ENCODE measurements around the gene SNRPB. TPM values are rescaled to one million over a fixed set of nuclear protein-coding genes. Genes with fewer than 3 reads are reported as not detected.

Gene SNRPB
- total and polyA plus RNA-seq, 8 donors: 18.4 to 87.2 (median 48.1) TPM

DNA sequence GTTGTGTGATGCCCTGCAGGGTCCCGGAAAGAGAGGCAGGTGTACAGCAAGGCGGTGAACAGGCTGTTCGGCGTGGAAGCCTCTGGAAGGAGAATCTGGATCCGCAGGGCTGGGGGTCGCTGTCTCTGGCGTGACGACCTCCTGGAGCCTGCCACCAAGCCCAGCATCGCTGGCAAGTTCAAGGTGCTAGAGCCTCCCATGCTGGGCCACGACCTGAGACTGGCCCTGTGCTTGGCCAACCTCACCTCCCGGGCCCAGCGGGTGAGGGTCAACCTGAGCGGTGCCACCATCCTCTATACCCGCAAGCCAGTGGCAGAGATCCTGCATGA, 53.4 kb downstream of the SNRPB start:
- Histone ChIP-seq H3K36me3 (no peaks in the 10 kb centered on the region), H3K4me1 (no peaks in the 10 kb centered on the region), H3K27me3 (no peaks in the 10 kb centered on the region), H3K4me3 (no peak overlapping the region), H3K9me3 (no peaks in the 10 kb centered on the region), H3K27ac (no peak overlapping the region)
- no peak for DNase-seq
- intact Hi-C loops (cut with DNase I): no loop called here
- TF ChIP-seq, protein P1, sequence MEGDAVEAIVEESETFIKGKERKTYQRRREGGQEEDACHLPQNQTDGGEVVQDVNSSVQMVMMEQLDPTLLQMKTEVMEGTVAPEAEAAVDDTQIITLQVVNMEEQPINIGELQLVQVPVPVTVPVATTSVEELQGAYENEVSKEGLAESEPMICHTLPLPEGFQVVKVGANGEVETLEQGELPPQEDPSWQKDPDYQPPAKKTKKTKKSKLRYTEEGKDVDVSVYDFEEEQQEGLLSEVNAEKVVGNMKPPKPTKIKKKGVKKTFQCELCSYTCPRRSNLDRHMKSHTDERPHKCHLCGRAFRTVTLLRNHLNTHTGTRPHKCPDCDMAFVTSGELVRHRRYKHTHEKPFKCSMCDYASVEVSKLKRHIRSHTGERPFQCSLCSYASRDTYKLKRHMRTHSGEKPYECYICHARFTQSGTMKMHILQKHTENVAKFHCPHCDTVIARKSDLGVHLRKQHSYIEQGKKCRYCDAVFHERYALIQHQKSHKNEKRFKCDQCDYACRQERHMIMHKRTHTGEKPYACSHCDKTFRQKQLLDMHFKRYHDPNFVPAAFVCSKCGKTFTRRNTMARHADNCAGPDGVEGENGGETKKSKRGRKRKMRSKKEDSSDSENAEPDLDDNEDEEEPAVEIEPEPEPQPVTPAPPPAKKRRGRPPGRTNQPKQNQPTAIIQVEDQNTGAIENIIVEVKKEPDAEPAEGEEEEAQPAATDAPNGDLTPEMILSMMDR (IDR thresholded peaks at IDR 0.05): no peak
- WGBS, 2 donors: 71 to 79% methylated on average over 14 of the region's 14 CpGs
- no peak for ATAC-seq
- no peak for FAIRE-seq

DNA sequence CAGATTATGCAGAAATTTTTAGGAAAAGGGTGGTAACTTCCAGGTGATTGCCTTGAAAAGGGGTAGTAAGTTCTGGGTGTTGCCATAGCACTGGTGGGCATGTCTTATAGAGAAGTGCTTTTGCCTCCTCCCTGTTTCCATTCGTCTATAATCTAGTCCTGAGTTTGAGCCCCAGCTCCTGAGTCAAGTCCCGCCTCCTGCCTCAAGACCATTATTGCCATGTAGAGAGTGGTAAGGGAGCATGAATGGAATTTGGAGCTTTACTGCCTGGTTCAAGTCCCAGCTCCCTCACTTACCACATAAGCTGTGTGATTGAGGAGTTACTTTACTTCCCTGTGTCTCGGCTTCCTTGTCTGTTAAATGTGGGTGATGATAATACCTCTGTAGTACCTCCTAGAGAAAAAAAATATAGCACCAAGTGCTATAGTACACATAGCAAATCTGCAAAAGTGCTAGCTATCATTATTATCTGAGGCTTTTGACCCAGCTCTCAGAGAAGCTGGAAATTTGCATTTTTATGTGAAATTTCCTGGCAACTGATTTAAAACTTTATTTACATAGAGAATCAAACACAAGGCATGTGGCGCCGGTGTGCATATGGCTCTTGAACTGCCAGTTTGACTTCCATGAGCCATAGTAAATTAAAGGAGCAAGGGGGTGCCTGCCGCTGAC, 53.9 kb downstream of the SNRPB start:
- FAIRE-seq (no peak), ATAC-seq (no peak), DNase-seq (no peak)
- no peaks in the 10 kb centered on the region for H3K36me3 ChIP-seq
- H3K27ac ChIP-seq: no peak overlapping the region
- no peak overlapping the region for H3K4me3 ChIP-seq
- no peaks in the 10 kb centered on the region for H3K4me1 ChIP-seq
- WGBS, 2 donors: 54 to 62% methylated on average over 6 of the region's 6 CpGs
- intact Hi-C loops (cut with DNase I): no loop called here
- no peaks in the 10 kb centered on the region for H3K27me3 ChIP-seq
- TF ChIP-seq, protein P1 (IDR thresholded peaks at IDR 0.05): no peak
- no peaks in the 10 kb centered on the region for H3K9me3 ChIP-seq

Other genes starting within 250 kb of the SNRPB start
- under 1 TPM in 3 of 6 donors, not detected in 3; 0.06 to 0.31 (median 0.09) TPM for gene TGM3, start 174.8 kb downstream of the SNRPB start, total RNA-seq
- under 1 TPM; 0.34 to 0.40 TPM for gene TGM3, start 174.8 kb downstream of the SNRPB start, polyA plus RNA-seq
- gene TGM6, start 89.9 kb downstream of the SNRPB start, total RNA-seq: not detected
- gene TGM6, start 89.9 kb downstream of the SNRPB start, polyA plus RNA-seq: not detected
- gene ZNF343, start 38.1 kb upstream of the SNRPB start, total RNA-seq: 1 to 10 TPM; 3.2 to 6.9 (median 4.2) TPM
- 1 to 10 TPM; 4.8 to 7.4 TPM for gene ZNF343, start 38.1 kb upstream of the SNRPB start, polyA plus RNA-seq
- under 1 TPM in 3 of 6 donors, not detected in 3; 0.06 to 0.17 (median 0.09) TPM for gene TMC2, start 65.8 kb upstream of the SNRPB start, total RNA-seq
- gene TMC2, start 65.8 kb upstream of the SNRPB start, polyA plus RNA-seq: under 1 TPM; 0.02 to 0.19 TPM
- 10 to 100 TPM; 36.2 to 83.1 (median 60.1) TPM for gene NOP56, start 181.8 kb upstream of the SNRPB start, total RNA-seq
- 100 to 1,000 TPM; 124 to 204 TPM for gene NOP56, start 181.8 kb upstream of the SNRPB start, polyA plus RNA-seq
- 10 to 100 TPM; 27.3 to 41.3 (median 31.3) TPM for gene IDH3B, start 193.4 kb upstream of the SNRPB start, total RNA-seq
- 10 to 100 TPM; 51.2 to 83.3 TPM for gene IDH3B, start 193.4 kb upstream of the SNRPB start, polyA plus RNA-seq
- gene EBF4, start 222.0 kb upstream of the SNRPB start, total RNA-seq: 10 to 100 TPM in 2 of 6 donors, 1 to 10 TPM in 4; 6.8 to 16.4 (median 8.1) TPM
- gene EBF4, start 222.0 kb upstream of the SNRPB start, polyA plus RNA-seq: 10 to 100 TPM; 22.9 to 25.3 TPM

All from pancreas (tissue), 10 donors.